ENCODE data around the gene FAM193B. TPM values are rescaled to one million over a fixed set of nuclear protein-coding genes. Genes with fewer than 3 reads are reported as not detected.

The FAM193B gene
- total RNA-seq, 3 donors from 2014 or later (not counting 1 experiment from before 2014, with no cell fraction given) = 203 to 235 (median 216) TPM

DNA sequence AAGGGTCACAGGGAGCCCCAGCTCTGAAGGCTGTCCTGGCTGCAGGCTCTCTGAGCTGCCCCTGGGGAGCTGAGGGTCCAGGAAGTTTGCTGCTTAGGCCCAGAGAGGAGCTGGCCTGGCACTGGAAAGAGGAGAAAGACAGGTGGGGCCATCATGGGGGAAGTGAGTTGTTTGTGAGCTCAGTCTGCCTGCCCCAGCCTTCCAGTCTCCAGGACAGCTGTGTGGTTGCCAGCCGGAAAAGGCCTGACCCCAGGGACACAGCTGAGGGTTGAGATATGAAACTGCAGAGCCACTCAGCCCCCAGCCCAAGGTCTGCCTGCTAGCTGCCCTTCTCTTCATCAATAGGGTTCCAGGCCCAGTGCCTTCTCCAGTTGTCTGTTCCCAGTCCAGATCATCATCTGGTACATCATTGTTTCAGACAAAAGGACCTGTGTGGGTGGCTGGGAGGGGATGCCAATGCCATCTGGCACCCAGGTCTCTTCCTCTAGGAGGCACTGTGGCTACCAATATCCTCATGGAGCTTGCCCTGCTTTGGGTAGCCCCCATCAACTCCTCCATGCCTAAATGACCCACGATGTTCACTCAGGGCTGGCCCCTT lies 33.3 kb downstream of the FAM193B start:
- Mint-ChIP-seq H3K4me3 (no peak overlapping the region), H3K27me3 (ENCODE audit: low read depth in 2 of 2) (no peaks in the 10 kb centered on the region), H3K36me3 (no peaks in the 10 kb centered on the region), H3K4me1 (peaks cover 33 to 41% of the 10 kb centered on the region in 2 donors), H3K9me3 (no peaks in the 10 kb centered on the region), H3K27ac (peak overlapping the region; percentile 61 to 64)
- H3K4me1 ChIP-seq (ENCODE audit: control insufficient read depth, insufficient read depth, low read length) = peaks cover 29% of the 10 kb centered on the region
- no peak overlapping the region for H3K27ac ChIP-seq (ENCODE audit: low read length)
- 65% methylated on average over 2 of the region's 2 CpGs for WGBS (ENCODE audit: insufficient coverage)
- ATAC-seq = no peak
- TF ChIP-seq CTCF (IDR thresholded peaks at IDR 0.05) = no peak
- intact Hi-C loops (cut with micrococcal nuclease) = no loop called here
- H3K4me3 ChIP-seq (ENCODE audit: low read length) = no peak overlapping the region
- DNase-seq = no peak
- no peaks in the 10 kb centered on the region for H3K9me3 ChIP-seq (ENCODE audit: control insufficient read depth, insufficient read depth, low read length)
- peaks cover 20% of the 10 kb centered on the region for H3K36me3 ChIP-seq (ENCODE audit: control insufficient read depth, insufficient read depth, low read length)
- H3K27me3 ChIP-seq (ENCODE audit: control insufficient read depth, insufficient read depth, low read length) = no peaks in the 10 kb centered on the region

- ATAC-seq (no peak), DNase-seq (no peak)
- no peak overlapping the region for H3K4me3 ChIP-seq (ENCODE audit: low read length)
- no peak overlapping the region for H3K27ac ChIP-seq (ENCODE audit: low read length)
- no peaks in the 10 kb centered on the region for H3K9me3 ChIP-seq (ENCODE audit: control insufficient read depth, insufficient read depth, low read length)
- H3K36me3 Mint-ChIP-seq = no peaks in the 10 kb centered on the region
- H3K36me3 ChIP-seq (ENCODE audit: control insufficient read depth, insufficient read depth, low read length) = peaks cover 24% of the 10 kb centered on the region
- H3K27me3 ChIP-seq (ENCODE audit: control insufficient read depth, insufficient read depth, low read length) = no peaks in the 10 kb centered on the region
- H3K4me1 ChIP-seq (ENCODE audit: control insufficient read depth, insufficient read depth, low read length) = peaks cover 35% of the 10 kb centered on the region
- no peaks in the 10 kb centered on the region for H3K9me3 Mint-ChIP-seq
- peak overlapping the region; percentile 25 for H3K4me3 Mint-ChIP-seq
- H3K27ac Mint-ChIP-seq = peak overlapping the region; percentile 61 to 64
- TF ChIP-seq CTCF (IDR thresholded peaks at IDR 0.05) = no peak
- H3K4me1 Mint-ChIP-seq = peaks cover 41 to 48% of the 10 kb centered on the region in 2 donors
- H3K27me3 Mint-ChIP-seq (ENCODE audit: low read depth in 2 of 2) = no peaks in the 10 kb centered on the region
- intact Hi-C loops (cut with micrococcal nuclease) = no loop called here
- WGBS (ENCODE audit: insufficient coverage) = 98% methylated on average over 3 of the region's 3 CpGs
These were observed 34.1 kb downstream of the FAM193B start for GRCh38 chr5:177520271-177520670.

DNA sequence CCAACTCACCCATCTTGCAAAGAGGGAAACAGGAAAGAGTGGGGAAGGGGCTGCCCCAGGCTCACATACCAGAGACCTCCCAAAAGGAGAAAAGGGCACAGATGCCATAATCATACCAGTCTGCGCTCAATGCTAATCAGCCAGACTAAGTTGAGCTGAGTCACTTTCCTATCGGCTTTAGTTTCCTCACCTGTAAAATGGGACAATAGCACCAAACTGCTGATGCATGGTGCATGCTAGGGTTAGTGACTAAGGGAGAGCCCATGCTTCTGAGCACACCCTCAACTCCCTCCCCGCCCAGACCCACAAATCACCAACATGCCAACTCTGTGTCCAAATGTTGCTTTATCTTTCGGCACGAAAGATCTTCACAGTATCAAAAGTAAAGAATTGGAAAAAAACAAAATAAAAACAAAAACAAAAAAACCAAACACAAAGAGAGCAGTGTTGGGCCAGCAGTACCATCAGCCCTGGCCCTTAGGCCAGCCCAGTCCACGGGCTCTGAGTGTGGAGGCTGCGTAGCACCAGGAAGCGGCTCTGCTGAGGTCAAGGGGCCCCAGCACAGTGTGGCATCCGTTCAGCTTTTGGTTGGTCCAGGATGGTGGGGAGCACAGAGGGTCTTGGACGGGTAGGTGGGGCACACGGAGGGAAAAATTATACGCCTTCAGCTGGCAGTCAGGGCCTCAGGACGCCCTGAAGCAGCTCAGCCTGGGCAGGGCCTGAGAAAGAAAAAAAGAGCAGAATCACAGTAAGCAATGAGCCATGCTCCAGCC lies 34.7 kb downstream of the FAM193B start:
- Mint-ChIP-seq H3K27ac (peak overlapping the region; percentile 61 to 64), H3K9me3 (no peaks in the 10 kb centered on the region), H3K4me3 (no peak overlapping the region), H3K36me3 (no peaks in the 10 kb centered on the region), H3K4me1 (peaks cover 44 to 48% of the 10 kb centered on the region in 2 donors), H3K27me3 (ENCODE audit: low read depth in 2 of 2) (no peaks in the 10 kb centered on the region)
- 86% methylated on average over 13 of the region's 13 CpGs for WGBS (ENCODE audit: insufficient coverage)
- Histone ChIP-seq H3K4me1 (ENCODE audit: control insufficient read depth, insufficient read depth, low read length) (peaks cover 35% of the 10 kb centered on the region), H3K4me3 (ENCODE audit: low read length) (no peak overlapping the region), H3K27ac (ENCODE audit: low read length) (no peak overlapping the region), H3K36me3 (ENCODE audit: control insufficient read depth, insufficient read depth, low read length) (peaks cover 23% of the 10 kb centered on the region), H3K27me3 (ENCODE audit: control insufficient read depth, insufficient read depth, low read length) (no peaks in the 10 kb centered on the region), H3K9me3 (ENCODE audit: control insufficient read depth, insufficient read depth, low read length) (no peaks in the 10 kb centered on the region)
- ATAC-seq (no peak), DNase-seq (no peak)
- intact Hi-C loops (cut with micrococcal nuclease) = no loop called here
- TF ChIP-seq CTCF (IDR thresholded peaks at IDR 0.05) = no peak

All from natural killer cell (primary cell).